GM21390 (cell line): Measurements from ENCODE around the gene NKX6-2.
"Not testable (repeated sequence)": the region's sequence is repeated elsewhere in the genome, so short reads cannot be mapped to it uniquely, and the experiment has no call there.

Experiments used
- ATAC-seq: cut with Tn5 transposase; IDR thresholded peaks from one replicate; pipeline ENCODE4 v1.9.1; 2021; ENCODE audit not compliant: unreplicated experiment

Gene NKX6-2

GRCh38 chr10:132761395-132762060 is 24.4 kb downstream of the NKX6-2 start:
- no peak for ATAC-seq

DNA sequence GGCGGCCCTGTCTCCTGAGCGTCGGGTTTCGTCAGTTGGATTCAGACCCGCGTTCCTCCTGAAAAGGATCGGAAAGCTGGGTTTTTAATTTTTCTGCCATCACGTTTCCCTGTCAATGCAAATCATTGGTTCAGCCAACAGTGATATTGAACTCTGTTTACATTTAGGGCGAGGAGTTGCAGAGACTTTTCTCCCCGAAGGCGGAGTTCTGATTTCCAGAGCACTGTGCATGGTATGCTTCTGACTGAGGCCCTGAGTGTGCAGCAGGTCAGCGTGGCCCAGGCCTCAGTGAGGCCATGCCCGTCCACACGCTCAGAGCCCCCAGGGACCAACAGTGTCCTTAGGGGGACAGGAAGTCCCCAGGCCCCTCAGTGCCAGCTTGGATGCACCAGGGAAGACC is 27.1 kb downstream of the NKX6-2 start:
- ATAC-seq = no peak

DNA sequence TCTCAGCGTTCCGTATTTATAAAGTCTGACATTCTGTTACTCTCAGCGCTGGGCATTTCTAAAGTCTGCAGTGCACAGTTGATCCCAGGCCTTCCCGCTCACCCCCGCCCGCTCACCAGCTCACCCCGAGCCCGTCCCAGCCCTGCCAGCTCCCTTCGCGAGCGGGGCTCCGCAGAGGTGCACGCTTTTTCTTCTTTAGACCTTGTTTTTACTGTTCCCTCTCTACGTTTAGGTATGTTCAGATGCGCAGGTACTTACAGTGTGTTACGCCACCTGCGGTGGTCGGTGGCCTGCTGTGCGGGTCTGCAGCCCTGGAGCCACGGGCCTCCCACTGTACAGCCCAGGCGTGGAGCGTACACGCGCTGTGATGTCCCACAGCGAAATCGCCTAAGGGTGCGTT is 28.8 kb downstream of the NKX6-2 start:
- ATAC-seq = no peak

DNA sequence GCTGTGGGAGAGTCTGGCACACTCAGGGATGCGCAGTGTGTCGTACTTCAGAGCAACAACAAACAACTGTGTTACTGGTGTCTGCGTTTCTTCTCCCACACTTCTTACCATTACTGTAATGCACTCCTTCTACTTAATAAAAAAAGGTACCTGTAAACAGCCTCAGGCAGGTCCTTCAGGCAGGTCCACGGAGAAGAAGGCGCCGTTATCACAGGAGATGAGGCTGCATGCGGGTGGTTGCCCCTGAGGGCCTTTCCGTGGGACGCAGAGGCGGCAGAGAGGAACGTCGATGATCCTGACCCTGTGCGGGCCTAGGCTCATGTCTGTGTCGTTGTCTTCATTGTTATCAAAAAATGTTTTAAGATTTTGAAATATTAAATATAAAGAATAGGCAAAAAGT is 29.4 kb downstream of the NKX6-2 start:
- ATAC-seq = no peak

DNA sequence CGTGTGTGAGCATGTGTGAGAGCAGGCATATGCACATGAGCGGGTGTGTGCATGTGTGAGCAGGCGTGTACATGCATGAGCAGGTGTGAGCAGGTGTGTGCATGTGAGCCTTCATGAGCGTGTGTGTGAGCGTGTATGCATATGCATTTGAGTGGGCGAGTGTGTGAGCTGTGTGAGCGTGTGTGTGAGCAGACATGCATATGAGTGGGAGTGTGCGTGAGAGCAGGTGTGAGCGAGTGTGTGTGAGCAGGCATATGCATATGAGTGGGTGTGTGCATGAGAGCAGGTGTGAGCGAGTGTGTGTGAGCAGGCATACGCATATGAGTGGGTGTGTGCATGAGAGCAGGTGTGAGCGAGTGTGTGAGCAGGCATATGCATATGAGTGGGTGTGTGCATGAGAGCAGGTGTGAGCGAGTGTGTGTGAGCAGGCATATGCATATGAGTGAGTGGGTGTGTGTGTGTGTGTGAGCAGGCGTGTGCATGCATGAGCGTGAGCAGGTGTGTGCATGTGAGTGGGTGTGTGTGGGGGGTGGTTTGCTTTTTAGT is 30.7 kb downstream of the NKX6-2 start:
- no peak for ATAC-seq

GRCh38 chr10:132754071-132754470 is 31.9 kb downstream of the NKX6-2 start:
- no peak for ATAC-seq

DNA sequence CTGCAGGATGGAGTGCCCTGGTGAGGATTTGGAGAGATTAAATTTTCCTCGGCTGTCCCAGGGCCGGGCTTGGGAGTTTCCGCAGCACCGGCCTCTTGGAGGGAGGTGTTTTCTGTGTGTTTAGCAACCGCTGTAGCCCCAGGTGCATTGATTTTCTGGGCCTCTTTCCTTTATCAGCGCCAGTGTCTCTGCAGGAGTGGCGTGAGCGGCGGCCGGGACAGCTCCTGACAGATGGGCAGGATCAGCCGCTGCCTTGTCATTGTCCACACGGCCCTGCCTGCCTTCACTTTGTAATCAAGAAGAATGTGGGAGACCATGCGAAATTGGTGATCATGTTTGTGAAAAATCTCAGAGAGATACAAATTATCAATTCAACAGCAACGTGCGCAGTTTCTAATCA is 32.4 kb downstream of the NKX6-2 start:
- ATAC-seq = no peak

DNA sequence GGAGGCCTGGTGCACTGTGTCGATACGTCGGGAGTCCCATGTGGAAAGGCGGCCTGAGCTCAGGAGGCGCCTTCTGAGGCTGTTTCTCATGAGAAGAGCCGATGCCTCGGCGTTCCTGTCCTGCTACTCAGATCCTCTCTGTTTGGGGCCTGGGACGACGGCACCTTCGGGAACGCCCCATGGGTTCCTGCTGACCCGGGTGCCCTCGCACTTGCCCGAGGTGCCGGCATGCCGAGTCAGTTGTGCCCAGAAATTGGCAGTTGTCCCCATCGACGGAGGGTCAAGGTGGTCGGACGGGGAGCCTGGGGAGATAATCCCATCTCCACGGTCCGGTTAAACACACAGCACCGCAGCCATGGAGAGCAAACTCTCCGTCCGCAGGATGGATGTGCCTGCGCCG is 33.0 kb downstream of the NKX6-2 start:
- ATAC-seq = no peak

- ATAC-seq = no peak
Measured at GRCh38 chr10:132752378-132752777, 33.6 kb downstream of the NKX6-2 start.

GRCh38 chr10:132750936-132751335 is 35.0 kb downstream of the NKX6-2 start:
- no peak for ATAC-seq

DNA sequence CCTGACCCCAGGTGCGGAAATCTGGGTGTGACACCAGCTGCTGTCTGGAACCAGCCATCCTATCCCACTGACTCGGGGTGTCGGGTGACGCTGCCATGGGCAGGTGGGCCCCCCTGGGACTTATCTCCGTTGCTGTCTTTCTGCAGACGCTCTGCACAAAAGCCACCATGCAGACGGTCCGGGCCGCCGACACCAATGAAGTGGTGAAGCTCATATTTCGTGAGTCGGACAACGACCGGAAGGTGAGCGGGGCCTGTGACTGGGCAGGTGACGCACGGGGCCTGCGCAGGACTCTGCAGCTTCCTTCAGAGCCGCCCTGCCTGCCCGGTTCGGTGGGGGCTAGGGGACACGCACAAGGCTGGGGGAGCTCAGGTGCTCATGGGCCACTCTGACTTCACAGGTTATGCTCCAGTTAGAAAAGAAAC is 36.6 kb downstream of the NKX6-2 start:
- no peak for ATAC-seq

DNA sequence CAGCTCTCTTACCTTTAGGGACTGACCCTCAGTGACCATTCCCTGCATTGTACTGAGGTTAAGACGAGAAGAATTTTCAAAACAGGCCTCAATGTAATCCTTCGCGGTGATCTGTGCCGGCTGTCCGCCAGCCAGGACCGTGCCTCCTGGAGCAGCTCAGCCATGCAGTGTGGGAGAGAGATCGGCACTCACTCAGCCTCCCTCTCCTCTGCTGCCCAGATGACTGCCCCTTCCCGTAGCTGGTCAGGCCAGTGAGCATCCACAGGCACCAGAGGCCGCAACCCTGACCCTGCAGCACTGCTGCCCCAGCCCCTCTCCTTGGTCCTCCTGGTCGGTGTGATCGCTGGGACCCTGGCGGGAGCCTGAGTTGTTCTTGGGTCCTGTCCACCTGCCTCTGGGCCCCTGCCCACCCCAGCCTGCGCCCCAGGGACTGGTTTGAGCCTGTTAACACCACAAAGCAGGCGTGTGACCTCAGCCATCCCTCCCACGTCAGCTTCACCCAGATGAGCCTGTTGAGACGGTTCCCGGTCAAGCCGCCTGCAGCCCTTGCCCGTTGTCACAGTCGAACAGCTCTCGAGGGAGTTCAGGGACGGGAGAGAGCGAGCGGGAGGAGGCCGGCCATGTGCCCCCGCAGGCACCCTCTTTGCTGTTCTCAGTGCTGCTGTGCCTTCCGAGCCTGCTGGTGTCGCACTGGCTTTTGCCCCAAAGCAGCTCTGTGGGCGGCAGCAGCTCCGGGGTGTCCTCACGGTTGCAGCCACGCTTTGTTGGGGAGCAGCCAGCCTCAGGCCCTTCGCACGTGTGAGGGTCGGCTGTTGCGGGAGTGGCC is 37.2 kb downstream of the NKX6-2 start:
- ATAC-seq = no peak

DNA sequence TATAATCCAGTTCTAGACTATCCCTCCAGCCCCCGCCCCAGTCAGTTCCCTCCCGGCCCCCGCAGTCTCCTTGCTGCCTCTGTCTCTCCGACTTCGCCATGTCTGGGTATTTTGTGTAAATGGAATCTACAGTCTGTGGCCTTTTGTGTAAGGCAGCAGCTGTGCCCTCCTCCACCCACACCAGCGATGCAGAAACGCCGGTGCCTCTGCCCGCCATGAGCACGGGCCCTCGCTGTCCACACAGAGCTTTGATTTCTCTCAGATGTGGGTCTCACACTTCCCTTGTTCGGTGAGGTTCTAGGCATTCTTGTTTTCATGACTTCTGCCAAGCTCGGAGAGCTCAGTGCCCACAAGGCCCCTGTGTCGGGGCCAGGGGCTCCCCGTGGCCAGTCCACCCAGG is 37.8 kb downstream of the NKX6-2 start:
- ATAC-seq = no peak

- no peak for ATAC-seq
Measured at GRCh38 chr10:132746801-132747625, 38.9 kb downstream of the NKX6-2 start.

DNA sequence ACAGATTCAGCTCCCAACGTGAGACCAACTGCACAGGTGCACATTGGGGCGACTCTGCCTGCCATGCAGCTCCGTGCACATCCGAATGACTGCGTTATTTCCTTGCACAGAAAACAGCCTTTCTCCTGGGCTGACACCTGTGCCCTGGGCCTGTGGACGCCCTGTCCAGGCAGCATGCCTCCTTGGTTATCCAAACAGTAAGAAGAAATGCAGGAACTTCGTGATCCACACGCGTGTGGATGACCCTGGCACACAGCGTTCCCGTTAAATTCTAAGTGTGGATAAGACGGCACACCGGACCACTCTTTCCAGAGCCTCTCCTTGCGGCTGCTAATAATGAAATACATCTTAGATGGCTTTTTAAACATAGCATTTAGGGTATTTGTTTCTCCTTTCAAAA is 39.6 kb downstream of the NKX6-2 start:
- ATAC-seq = no peak

DNA sequence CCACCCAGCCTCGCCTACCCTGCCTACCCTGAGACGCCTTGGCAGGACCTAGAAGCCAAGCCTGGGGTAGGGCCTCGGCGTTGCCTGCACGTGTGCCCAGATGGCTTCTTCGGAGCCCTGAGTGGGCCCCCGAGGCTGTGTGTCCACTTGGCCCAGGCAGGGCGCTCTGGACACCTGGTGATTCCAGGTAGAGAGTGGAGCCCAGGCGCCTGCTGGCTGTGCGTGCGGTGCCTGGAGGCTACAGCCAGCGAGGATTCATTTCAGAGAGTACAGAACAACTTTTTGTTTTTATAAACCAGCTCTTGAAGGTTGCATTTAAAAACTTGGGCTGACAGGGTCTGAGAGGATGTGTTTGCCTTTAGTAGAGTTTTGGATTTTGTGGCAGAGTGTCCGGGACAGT is 40.0 kb downstream of the NKX6-2 start:
- ATAC-seq = no peak

DNA sequence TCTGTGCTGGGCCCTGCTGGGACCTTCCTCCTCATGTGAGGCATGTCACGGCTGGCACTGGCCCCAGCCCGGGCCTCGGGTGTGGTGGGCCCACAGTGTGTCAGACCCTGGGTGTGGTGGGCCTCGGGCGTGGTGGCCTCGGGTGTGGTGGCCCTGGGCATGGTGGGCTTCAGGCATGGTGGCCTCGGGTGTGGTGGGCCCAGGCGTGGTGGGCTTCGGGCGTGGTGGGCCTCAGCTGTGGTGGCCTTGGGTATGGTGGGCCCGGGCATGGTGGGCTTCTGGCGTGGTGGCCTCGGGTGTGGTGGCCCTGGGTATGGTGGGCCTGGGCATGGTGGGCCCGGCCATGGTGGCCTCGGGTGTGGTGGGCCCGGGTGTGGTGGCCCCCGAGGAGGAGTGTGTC is 40.4 kb downstream of the NKX6-2 start:
- no peak for ATAC-seq

GRCh38 chr10:132744839-132745238 is 41.1 kb downstream of the NKX6-2 start:
- no peak for ATAC-seq

DNA sequence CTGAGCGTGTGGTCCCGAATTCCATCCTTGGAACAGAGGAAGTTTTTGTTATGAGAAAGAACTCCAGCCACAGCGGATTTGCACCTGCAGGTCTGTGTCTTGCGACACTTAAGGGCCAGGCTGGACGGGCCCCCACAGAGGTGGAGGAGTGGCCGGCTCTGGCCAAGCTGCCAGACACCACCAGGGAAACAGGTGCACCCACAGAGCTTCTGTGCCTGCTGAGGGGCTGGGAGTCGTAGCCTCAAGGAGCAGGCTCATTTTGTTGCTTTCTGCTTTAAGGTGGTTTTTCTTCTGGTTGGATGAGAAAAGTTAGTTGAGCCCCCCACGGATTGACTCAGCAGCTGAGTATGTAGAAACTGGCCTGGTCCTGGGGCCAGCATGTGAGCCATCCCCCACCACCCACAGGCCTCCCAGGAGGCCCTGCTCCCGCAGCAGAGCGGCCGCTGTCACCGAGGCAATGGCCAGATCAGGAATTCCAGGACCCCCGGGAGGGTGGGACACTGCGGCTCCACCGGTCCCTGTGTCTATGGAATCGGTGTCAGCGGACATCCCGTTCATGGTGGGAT is 41.9 kb downstream of the NKX6-2 start:
- no peak for ATAC-seq

GRCh38 chr10:132743196-132743924 is 42.6 kb downstream of the NKX6-2 start:
- not testable (repeated sequence) for ATAC-seq

DNA sequence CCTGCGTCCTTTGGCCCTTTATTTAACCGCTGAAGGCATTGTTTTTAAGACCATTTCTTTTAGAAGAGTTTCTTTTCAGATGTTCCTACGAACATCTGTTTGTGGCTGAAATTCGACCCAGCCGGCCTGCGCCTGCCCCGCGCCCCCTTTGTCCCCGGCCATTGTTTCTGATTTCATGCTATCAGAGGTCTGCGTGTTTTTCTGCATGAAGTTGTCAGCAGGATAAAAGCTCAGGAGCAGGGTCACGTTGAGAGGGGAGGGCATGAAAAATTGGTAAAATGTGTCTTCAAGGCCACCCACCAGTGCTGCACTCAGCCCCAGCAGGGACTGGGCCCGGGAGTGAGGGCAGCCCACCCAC is 43.1 kb downstream of the NKX6-2 start:
- no peak for ATAC-seq
